ENCODE data around the gene CDC20.
A peak's percentile ranks its signal among the peaks of the same experiment; 100 is the strongest.
"Not testable (repeated sequence)": the region's sequence is repeated elsewhere in the genome, so short reads cannot be mapped to it uniquely, and the experiment has no call there.

The CDC20 gene

DNA sequence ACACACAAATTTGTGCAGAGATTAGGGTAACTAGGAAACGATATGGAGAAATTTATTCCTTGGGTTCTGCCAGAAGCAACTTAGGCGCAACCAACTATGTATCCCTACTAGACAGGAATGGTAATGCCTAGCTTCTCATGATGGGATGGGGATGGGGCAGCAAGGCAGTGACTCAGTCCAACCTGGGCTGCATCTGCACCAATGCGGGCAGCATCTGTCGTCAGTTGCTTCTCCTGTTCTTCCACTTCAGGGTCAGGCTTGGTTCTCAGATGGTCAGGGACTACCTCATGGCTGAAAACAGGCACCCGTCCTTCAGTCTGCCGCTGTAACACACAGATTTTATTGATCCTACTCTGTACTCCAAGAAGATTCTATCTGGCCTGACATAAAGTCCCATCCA, 27.9 kb downstream of the CDC20 start:
- DNase-seq = no peak

DNA sequence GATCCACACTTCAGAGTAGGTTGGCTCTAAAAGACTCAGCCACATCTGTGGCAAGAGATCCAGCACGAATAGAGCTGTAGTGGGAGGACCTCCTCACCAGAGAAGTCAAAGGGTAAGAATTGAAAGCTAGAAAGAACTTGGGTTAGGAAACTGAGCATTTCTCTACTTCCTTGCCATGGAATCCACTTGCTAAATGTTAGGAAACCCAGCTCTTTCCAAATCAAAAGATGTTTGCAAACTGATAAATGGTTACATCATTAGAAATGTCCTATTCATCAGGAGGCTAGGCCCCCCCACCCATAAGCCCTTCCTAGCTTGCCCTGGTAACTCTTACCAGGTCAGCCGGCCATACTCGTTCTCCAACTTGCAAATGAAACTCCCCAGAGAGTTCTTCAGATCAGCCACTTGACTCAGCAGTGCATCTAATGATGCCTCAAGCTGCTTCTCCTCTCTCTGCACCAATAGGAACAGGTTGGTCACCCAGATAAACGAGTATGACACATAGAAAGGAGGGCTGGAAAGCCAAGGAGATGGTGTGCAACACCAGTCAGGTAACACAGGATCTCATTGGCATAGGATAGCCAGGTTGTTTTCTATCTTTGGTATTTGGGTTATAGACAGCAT, 29.3 kb downstream of the CDC20 start:
- DNase-seq = no peak

DNA sequence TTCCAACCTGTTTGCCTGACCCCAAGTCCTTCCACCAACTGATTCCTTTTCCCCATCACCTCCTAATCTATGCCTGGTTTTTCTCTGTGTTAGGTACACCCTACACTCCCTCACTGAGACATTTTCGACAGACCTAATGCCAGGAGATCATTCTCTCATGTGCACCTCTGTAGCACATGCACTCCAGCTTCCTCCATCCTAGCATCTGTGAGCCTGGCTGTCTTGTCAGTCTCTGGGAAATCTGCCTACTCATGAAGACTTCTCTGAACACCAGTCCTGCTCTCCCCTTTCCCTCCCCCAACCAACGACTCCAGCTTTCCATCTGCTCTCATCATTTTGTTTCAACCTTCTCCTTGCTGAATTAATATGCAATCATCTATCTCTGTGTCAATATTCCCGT, 29.8 kb downstream of the CDC20 start:
- DNase-seq = peak; percentile 2

DNA sequence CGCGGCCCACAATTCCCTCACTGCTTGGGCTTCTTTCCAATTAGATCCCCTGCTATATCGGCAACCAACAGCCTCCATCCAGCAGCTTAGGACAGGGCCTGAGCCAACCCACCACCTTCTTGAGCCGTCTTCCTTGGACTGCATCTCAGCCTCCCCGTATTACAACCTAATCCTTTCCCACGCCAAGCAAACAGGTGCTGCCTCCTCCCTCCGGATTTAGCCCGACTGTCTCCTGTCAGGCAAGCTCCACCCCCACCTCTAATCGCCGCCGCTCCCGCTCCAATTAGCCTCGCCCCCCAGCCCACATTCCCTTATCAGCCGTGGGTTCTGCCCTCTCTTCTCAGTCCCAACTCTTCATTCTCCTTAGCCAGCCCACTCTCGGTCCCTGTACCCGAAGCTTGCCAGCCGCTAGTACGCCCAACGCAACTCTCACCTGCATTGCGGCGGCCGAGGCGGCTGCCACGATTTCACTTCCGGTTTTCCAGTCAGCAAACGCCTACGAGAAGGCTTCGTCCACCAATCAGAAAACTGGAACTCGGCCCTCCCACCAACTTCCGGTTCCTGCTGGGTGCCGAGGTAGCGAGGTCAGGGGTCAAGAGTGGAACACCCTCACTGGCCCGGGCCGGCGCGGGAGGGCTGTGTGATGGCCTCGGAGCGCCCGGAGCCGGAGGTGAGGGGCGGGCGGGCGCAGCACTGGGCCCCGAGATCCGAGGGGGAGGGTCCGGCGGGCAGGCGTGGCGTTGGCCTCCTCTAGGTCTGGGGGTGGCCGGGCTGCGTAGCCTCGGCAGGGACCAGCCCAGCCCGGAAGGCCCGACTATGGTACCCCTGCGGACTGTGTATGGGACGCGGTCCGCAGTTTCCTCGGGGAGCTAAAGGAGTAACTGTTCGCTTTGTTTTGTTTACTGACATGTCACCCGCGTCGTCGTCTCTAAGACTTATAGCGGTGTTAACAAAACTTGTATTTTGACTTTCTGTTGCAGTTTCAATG, 30.8 kb downstream of the CDC20 start, which contains the start of the genes MED8 and SZT2:
Gene MED8 (minus strand): TSS at position 475 of the 988 bp plus-strand sequence. CDS start 36 bp downstream, at position 439.
Gene SZT2 (plus strand): TSS at position 574 of the 988 bp plus-strand sequence. CDS start 70 bp downstream, at position 644.
- DNase-seq = peak; percentile 90

DNA sequence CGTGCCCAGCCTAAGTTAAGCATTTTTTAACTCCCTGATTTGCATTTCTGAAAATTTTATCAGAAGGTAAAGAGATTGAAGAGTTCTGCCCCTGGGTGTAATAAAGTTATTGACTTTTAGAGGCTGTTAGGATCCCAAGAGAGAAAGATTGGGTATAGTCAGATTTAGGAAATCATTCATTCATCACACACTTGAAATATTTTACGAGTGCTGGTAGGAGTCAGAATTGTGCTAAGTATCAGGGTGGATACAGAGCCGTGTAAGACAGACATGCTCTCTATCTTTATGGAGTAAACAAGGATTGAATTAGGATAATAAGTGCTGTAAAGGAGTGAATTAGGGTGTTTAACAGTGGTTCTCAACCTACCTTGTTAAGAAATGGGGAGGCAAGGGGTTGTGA, 33.9 kb downstream of the CDC20 start:
- DNase-seq = no peak

DNA sequence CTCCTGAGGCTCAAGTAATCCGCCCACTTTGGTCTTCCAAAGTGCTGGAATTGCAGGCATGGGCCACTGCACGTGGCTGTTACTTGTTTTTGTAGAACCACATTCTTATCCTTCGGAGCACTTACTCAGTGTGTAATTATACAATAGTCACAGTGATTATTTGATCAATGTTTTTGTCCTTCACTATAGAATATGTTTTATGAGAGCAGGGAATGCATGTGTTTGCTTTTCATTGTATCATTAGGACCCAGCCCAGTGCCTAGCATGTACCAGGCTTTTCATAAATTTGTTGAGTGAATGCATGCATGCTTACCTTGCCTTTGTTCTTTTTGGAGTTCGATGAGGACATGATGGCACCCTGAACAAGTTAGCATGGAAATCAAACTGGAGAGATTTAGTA, 36.7 kb downstream of the CDC20 start:
- no peak for DNase-seq

DNA sequence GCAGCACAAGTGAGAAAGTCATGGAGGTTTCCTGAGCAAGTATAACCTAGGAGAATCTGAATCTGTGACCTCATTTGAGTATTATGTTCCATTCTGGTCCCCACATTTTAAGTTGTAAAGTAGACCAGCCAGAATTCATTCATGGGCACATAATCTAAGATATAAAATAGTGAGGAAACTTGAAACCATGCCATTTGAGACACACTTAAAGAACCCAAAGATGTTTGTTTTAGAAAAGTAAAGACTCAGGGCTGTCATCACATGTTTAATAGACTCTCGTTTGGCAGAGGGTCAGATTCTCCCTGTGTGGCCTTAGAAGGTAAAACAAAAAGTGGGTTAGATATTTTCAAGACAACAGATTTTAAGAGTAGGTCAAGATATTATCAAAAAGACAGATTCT, 37.3 kb downstream of the CDC20 start:
- DNase-seq = no peak

DNA sequence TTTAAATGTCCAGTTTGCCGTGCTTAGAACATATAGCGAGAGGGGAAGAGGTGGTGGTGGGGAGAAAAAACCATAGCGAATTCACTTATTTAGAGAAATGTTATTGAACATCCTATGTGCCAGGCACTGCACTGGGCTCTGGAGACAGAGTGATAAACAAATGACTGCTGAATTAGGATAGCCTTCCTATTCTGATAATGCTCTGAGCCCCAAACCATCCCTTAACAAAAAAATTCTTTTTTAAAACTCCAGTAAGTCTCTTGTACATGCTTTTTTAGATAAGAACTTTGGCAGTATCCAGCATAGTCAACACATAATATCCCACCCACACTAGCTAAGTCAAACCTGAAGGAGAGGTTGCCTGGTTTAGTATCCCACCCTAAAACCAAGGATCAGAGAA, 39.4 kb downstream of the CDC20 start:
- DNase-seq = no peak

DNA sequence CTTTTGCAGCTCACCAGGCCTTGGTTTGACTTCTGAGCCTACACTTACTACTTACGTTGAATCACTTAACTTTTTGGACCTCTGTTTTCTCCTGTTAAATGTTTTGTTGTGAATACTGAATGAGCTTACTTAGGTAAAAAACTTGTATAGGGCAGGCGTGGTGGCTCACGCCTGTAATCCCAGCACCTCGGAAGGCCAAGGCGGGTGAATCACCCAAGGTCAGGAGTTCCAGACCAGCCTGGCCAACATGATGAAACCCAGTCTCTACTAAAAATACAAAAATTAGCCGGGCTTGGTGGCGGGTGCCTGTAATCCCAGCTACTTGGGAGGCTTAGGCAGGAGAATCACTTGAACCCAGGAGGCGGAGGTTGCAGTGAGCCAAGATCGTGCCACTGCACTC, 41.7 kb downstream of the CDC20 start:
- DNase-seq = not testable (repeated sequence)

DNA sequence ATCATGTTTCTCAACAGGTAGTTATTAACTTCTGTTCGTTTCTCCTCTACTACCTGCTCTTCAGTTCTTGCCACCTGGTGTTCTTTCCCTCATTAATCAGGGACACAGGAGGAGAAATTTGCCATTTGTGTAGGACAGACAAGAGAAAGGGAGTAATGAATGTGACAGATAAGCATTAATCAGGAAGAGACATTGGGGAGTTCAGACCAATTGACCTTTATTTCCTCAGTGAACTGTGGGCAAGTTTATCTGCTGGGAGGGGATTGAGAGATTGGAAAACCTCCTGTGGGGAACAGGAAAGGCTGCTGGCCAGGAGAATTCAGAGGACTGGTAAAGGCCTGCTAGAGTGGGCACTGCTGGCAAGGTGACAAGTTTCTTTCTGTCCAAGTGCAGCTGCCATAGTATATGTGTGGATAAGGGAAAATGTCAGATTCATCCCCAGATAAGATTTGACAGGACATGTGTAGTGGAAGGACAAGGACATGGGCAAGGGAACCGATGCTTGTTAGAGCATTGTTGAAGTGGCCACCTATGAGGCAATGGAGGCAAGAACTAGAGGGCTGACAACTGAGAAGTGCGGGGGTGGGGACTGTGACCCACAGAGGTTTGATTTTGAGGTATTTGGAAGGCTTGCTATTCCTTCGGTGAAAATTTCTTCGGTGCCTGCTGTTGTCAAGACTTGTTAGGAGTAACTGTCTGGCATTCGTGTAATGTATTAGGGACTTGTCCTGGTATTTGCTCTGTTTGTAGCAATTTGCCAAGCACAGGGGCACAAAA, 43.5 kb downstream of the CDC20 start:
- no peak for DNase-seq

DNA sequence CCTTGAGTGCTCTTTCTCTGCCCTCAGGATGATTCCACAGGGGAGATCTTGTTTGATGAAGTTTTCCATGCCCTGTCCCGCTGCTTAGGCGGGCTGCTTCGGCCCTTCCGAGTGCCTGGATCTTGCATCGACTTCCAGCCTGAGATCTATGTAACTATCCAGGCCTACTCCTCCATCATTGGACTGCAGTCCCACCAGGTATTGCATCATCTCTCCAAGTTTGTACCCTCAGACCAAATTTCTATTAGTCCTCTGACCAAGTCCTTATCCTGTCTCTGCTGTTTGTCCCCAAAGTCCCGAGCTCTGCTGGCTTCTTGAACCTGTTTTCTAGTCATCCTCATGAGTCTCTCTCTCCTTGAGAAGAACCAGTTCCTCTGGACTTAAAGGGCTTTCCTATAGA, 45.6 kb downstream of the CDC20 start:
- no peak for DNase-seq

DNA sequence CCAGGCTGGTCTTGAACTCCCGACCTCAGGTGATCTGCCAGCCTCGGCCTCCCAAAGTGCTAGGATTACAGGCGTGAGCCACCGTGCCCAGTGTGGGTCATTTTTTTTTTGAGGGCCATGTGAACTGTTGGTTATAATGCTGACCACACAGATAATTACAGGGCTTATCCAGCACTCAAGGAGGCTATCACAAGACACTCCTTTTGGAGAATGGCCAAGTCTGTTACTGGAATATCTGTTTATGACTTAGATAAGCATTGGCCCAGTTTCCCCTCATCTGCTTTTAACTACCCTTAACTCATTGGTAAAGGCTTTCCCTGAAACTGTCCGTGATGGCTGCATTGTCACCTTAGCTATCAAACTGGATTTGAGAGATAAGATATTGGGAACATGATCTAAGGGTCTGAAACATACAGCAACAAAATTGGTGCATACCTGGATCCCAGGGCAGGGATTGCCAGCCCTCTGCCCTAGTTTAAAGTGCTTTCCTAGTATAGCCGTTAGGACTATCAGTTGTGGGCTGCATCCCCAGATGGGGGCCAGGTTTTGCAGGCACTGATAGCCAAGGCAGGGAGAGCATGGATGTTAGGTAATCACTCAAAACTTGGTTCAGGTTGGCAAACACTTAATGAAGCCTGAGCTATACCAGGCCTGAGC, 46.6 kb downstream of the CDC20 start:
- DNase-seq = no peak

DNA sequence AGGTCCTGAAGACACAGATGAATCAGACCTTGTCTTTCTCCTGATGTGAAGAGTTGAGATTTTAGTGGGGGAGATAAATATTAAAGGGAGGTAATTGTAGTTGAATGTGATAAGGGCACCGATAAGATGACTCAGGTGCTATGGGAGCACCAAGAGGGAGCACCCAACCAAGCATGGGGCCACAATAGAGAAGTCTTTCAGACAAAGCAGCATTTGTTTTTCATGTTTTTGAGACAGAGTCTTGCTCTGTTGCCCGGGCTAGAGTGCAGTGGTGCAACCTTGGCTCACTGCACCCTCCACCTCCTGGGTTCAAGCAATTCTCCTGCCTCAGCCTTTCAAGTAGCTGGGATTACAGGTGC, 47.1 kb downstream of the CDC20 start:
- DNase-seq = no peak

DNA sequence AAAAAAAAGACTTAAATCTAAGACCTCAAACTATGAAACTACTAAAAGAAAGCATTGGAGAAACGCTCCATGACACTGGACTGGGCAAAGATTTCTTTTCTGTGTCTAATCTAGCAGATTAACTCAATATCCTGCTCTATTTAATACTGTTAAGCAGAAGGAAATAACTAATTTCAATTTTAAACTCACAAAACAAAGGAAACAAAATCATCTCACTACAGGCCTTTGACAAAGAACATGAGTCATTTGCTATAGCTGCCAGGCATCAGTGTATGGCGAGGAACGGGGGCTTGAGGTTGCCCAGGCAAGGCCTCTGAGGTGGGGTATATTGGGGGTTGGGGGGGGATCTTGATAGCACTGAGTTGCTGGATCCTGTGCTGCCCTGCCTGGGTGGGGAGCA, 51.8 kb downstream of the CDC20 start:
- DNase-seq = no peak

Data from NCI-H69 (cell line).